Smooth muscle cell (in vitro differentiated cells): ENCODE data around the gene SHROOM2. TPM values are rescaled to one million over a fixed set of nuclear protein-coding genes. Genes with fewer than 3 reads are reported as not detected.

Experiments
- DNase-seq: peaks from one replicate; lab custom pipeline; 2025; ENCODE audit not compliant: unreplicated experiment; lab: John Stamatoyannopoulos, UW
- H2AFZ ChIP-seq: fragments of 200-600 bp; sonication (generic); 2 replicates; pipeline ENCODE4 v1.6.0; 2016; ENCODE audit warnings: antibody characterized with exemption, low read depth, mild to moderate bottlenecking
- H3F3A ChIP-seq: fragments of 200-600 bp; sonication (generic); 2 replicates; pipeline ENCODE4 v1.6.0; 2017; ENCODE audit warnings: antibody characterized with exemption, low read depth
- H3K27ac ChIP-seq: fragments of 200-600 bp; sonication (generic); 2 replicates; pipeline ENCODE4 v1.5.1; 2016; ENCODE audit warnings: low read depth, mild to moderate bottlenecking
- H3K27me3 ChIP-seq: fragments of 200-600 bp; sonication (generic); 2 replicates; pipeline ENCODE4 v1.6.1; 2016; ENCODE audit warnings: low read depth, mild to moderate bottlenecking
- H3K36me3 ChIP-seq: fragments of 200-600 bp; sonication (generic); 2 replicates; pipeline ENCODE4 v1.5.1; 2016; ENCODE audit warnings: low read depth
- H3K4me1 ChIP-seq: fragments of 200-600 bp; sonication (generic); 2 replicates; pipeline ENCODE4 v1.5.1; 2016; ENCODE audit warnings: low read depth
- H3K4me2 ChIP-seq: fragments of 200-600 bp; sonication (generic); 2 replicates; pipeline ENCODE4 v1.6.0; 2016; ENCODE audit warnings: mild to moderate bottlenecking
- H3K4me3 ChIP-seq: fragments of 200-600 bp; sonication (generic); 2 replicates; pipeline ENCODE4 v1.5.1; 2016; ENCODE audit warnings: mild to moderate bottlenecking
- H3K79me2 ChIP-seq: fragments of 200-600 bp; sonication (generic); 2 replicates; pipeline ENCODE4 v1.6.0; 2016; ENCODE audit warnings: low read depth, mild to moderate bottlenecking
- H3K9ac ChIP-seq: fragments of 200-600 bp; sonication (generic); 2 replicates; pipeline ENCODE4 v1.6.0; 2016; ENCODE audit warnings: low read depth
- H3K9me3 ChIP-seq: fragments of 200-600 bp; sonication (generic); replicated peaks from 2 replicates; pipeline ENCODE4 v1.5.1; 2016; ENCODE audit warnings: low read depth
- H4K20me1 ChIP-seq: fragments of 200-600 bp; sonication (generic); 2 replicates; pipeline ENCODE4 v1.6.0; 2016; ENCODE audit warnings: low read depth
- CTCF ChIP-seq: fragments of 200-600 bp; sonication (generic); IDR thresholded peaks from 2 replicates; pipeline ENCODE4 v1.5.1; 2017; ENCODE audit warnings: borderline replicate concordance, mild to moderate bottlenecking, antibody characterized with exemption; ENCODE audit not compliant: insufficient read depth, poor library complexity, severe bottlenecking
- WGBS: methylation state at CpG from one replicate; pipeline ENCODE4 v1.1.7; 2016; ENCODE audit warnings: low lambda C conversion rate; 5-methylcytosine and 5-hydroxymethylcytosine counted together
- polyA plus RNA-seq: library from polyadenylated mRNA; unstranded; fragments of >200 nt; fragmentation: Nextera tagmentation; extraction: Ambion mirVana; gene quantifications from 2 replicates; pipeline ENCODE4 v1.2.1, GENCODE V29; 2016
- total RNA-seq: library from RNA; depleted of rRNA; stranded (reverse); fragments of >200 nt; gene quantifications from 2 replicates; pipeline ENCODE4 v1.2.3, GENCODE V29; 2014

Gene SHROOM2
- total and polyA plus RNA-seq, 2 experiments from 2014 or later = 5.5 to 8.9 TPM

GRCh38 chrX:9983441-9983840 lies 197.2 kb downstream of the SHROOM2 start:
- H3K4me2 ChIP-seq = no peak overlapping the region
- DNase-seq = no peak
- no peaks in the 10 kb centered on the region for H3K4me1 ChIP-seq
- no peak overlapping the region for H2AFZ ChIP-seq
- H3K9me3 ChIP-seq = no peaks in the 10 kb centered on the region
- H3K4me3 ChIP-seq = no peak overlapping the region
- H3K9ac ChIP-seq = no peak overlapping the region
- no peaks in the 10 kb centered on the region for H3F3A ChIP-seq
- no peak for TF ChIP-seq CTCF
- H3K36me3 ChIP-seq = no peaks in the 10 kb centered on the region
- H3K27ac ChIP-seq = no peak overlapping the region
- 90% methylated on average over 18 of the region's 18 CpGs for WGBS
- H4K20me1 ChIP-seq = no peaks in the 10 kb centered on the region
- H3K79me2 ChIP-seq = no peaks in the 10 kb centered on the region
- no peaks in the 10 kb centered on the region for H3K27me3 ChIP-seq

- no peak overlapping the region for H3K4me2 ChIP-seq
- no peaks in the 10 kb centered on the region for H3F3A ChIP-seq
- no peak overlapping the region for H3K27ac ChIP-seq
- no peak overlapping the region for H3K9ac ChIP-seq
- WGBS = 89% methylated on average over 11 of the region's 11 CpGs
- no peaks in the 10 kb centered on the region for H3K9me3 ChIP-seq
- H3K36me3 ChIP-seq = no peaks in the 10 kb centered on the region
- no peaks in the 10 kb centered on the region for H3K79me2 ChIP-seq
- H3K27me3 ChIP-seq = no peaks in the 10 kb centered on the region
- no peaks in the 10 kb centered on the region for H4K20me1 ChIP-seq
- no peak for TF ChIP-seq CTCF
- H3K4me3 ChIP-seq = no peak overlapping the region
- H2AFZ ChIP-seq = no peak overlapping the region
- DNase-seq = no peak
- H3K4me1 ChIP-seq = no peaks in the 10 kb centered on the region
Measured at GRCh38 chrX:9983846-9984245, 197.6 kb downstream of the SHROOM2 start.

DNA sequence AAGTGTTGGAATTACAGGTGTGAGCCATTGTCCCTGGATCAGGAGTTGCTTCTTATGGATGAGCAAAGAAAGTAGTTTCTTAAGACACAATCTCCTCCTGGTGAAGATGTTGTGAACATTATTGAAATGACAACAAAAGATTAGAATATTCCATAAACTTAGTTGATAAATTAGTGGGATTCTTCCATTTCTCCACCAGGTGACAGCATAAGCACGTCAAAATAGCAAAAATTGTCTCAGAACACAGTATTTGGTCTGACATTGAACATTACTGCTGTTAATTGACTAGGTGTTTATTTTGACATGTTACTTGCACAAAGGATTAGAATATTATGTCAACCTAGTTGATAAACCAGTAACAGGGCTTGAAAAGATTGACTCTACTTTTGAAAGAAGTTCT lies 202.5 kb downstream of the SHROOM2 start:
- Histone ChIP-seq H3K79me2 (no peaks in the 10 kb centered on the region), H3K36me3 (no peaks in the 10 kb centered on the region), H3K9ac (no peak overlapping the region), H3F3A (no peaks in the 10 kb centered on the region), H3K4me2 (no peak overlapping the region), H3K27me3 (no peaks in the 10 kb centered on the region), H4K20me1 (no peaks in the 10 kb centered on the region), H3K4me3 (no peak overlapping the region), H3K9me3 (no peaks in the 10 kb centered on the region), H2AFZ (no peak overlapping the region), H3K27ac (no peak overlapping the region), H3K4me1 (no peaks in the 10 kb centered on the region)
- peak; percentile 32 for TF ChIP-seq CTCF
- 45% methylated on average over 1 of the region's 1 CpG for WGBS
- no peak for DNase-seq

DNA sequence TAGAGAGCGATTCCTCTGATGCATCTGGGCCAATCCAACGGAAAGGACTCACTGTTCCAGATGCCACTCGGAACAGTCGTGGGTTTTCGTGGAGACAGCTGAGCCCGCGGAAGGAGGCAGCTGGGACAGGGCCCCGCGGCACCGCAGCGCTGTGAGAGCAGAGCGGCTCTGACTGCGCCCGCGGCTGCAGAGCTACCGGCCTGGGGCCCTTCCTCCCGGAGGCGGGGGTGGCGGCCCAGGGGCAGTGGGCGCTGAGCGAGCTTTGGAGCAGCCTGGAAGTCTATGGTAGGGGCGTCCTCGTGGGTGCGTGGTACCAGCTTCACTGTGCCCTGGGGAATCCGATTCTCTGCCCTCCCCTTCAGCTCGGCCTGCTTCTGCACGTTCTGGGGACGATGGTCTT lies 205.8 kb downstream of the SHROOM2 start:
- no peak overlapping the region for H3K4me2 ChIP-seq
- 97% methylated on average over 26 of the region's 28 CpGs for WGBS

More for the DNA sequence above, 205.8 kb downstream of the SHROOM2 start:
- H4K20me1 ChIP-seq = no peaks in the 10 kb centered on the region
- H3K36me3 ChIP-seq = no peaks in the 10 kb centered on the region
- TF ChIP-seq CTCF = no peak
- no peak overlapping the region for H3K4me3 ChIP-seq
- H3F3A ChIP-seq = no peaks in the 10 kb centered on the region
- no peak for DNase-seq
- H3K27me3 ChIP-seq = no peaks in the 10 kb centered on the region
- no peaks in the 10 kb centered on the region for H3K9me3 ChIP-seq
- H3K27ac ChIP-seq = no peak overlapping the region
- no peaks in the 10 kb centered on the region for H3K79me2 ChIP-seq
- H3K4me1 ChIP-seq = no peaks in the 10 kb centered on the region
- no peak overlapping the region for H3K9ac ChIP-seq
- H2AFZ ChIP-seq = no peak overlapping the region
